CD14-positive monocyte (primary cell): ENCODE measurements around the gene TTLL13. TPM values are rescaled to one million over a fixed set of nuclear protein-coding genes. Genes with fewer than 3 reads are reported as not detected.
A peak's percentile ranks its signal among the peaks of the same experiment; 100 is the strongest.

Source experiments
- DNase-seq, 3 donors: peaks; one replicate each; pipeline ENCODE4 v3.0.0-alpha.2; 2011 to 2022
- H2AFZ ChIP-seq: 2 replicates; pipeline ENCODE4 v1.6.0; 2012; ENCODE audit warnings: mild to moderate bottlenecking, low read depth, low read length, inconsistent platforms; ENCODE audit not compliant: insufficient read depth, poor library complexity, severe bottlenecking
- H3K27ac ChIP-seq, 2 donors: 1 replicate in 1 of 2; 2 replicates in 1 of 2; pipeline ENCODE4 v1.5.1; 2012 to 2013; ENCODE audit warnings: low read length in 2 of 2, control low read depth in 1 of 2, inconsistent platforms in 1 of 2, low read depth in 1 of 2, mild to moderate bottlenecking in 1 of 2
- H3K27me3 ChIP-seq, 2 donors: one replicate each; pipeline versions ENCODE4 v1.6.0 to v1.6.1; 2011 to 2013; ENCODE audit warnings: low read length in 2 of 2; ENCODE audit not compliant: control insufficient read depth in 2 of 2, insufficient read depth in 2 of 2
- H3K36me3 ChIP-seq, 2 donors: replicated peaks in 1 of 2; 1 replicate in 1 of 2; 2 replicates in 1 of 2; pipeline versions ENCODE4 v1.5.1 to v1.6.1; 2012 to 2013; ENCODE audit warnings: low read length in 2 of 2, control low read depth in 1 of 2, inconsistent platforms in 1 of 2, mild to moderate bottlenecking in 1 of 2; ENCODE audit not compliant: insufficient read depth in 2 of 2, control insufficient read depth in 1 of 2
- H3K4me1 ChIP-seq, 2 donors: 1 replicate in 1 of 2; 2 replicates in 1 of 2; pipeline versions ENCODE4 v1.5.1 to v1.6.1; 2012 to 2013; ENCODE audit warnings: low read length in 2 of 2, control low read depth in 1 of 2, inconsistent platforms in 1 of 2, mild to moderate bottlenecking in 1 of 2, moderate library complexity in 1 of 2; ENCODE audit not compliant: insufficient read depth in 2 of 2, control insufficient read depth in 1 of 2
- H3K4me2 ChIP-seq: replicated peaks from 2 replicates; pipeline ENCODE3; 2012; ENCODE audit warnings: low read length, moderate library complexity, mild to moderate bottlenecking; ENCODE audit not compliant: poor library complexity, severe bottlenecking; ENCODE audit errors: extremely low read depth
- H3K4me3 ChIP-seq, 3 experiments: fragments of 200-600 bp in 1 of 3; sonication (generic) in 1 of 3; replicated peaks in 1 of 3; 1 replicate in 2 of 3; 2 replicates in 1 of 3; pipeline ENCODE4 v1.5.1; 2011 to 2013; ENCODE audit warnings: low read length in 3 of 3, mild to moderate bottlenecking in 3 of 3, control low read depth in 2 of 3, low read depth in 2 of 3, inconsistent platforms in 1 of 3, moderate library complexity in 1 of 3
- H3K79me2 ChIP-seq: 2 replicates; pipeline ENCODE4 v1.6.0; 2012; ENCODE audit warnings: mild to moderate bottlenecking, control low read depth, inconsistent platforms, low read length, moderate library complexity; ENCODE audit not compliant: insufficient read depth
- H3K9ac ChIP-seq: 2 replicates; pipeline ENCODE4 v1.6.0; 2017; ENCODE audit warnings: low read length, mild to moderate bottlenecking; ENCODE audit not compliant: insufficient read depth, poor library complexity, severe bottlenecking
- H3K9me3 ChIP-seq, 2 donors: replicated peaks in 1 of 2; 1 replicate in 1 of 2; 2 replicates in 1 of 2; pipeline versions ENCODE4 v1.5.1 to v1.6.1; 2012 to 2013; ENCODE audit warnings: low read length in 2 of 2, control low read depth in 1 of 2; ENCODE audit not compliant: control insufficient read depth in 1 of 2, insufficient read depth in 1 of 2
- H4K20me1 ChIP-seq: 2 replicates; pipeline ENCODE4 v1.6.0; 2012; ENCODE audit warnings: mild to moderate bottlenecking, low read length, control low read depth, moderate library complexity; ENCODE audit not compliant: insufficient read depth
- H3K27ac Mint-ChIP-seq, 7 donors: one replicate each; pipeline ENCODE4 v1.8.0; 2020; ENCODE audit warnings: mild to moderate bottlenecking in 7 of 7, mixed read lengths in 7 of 7, moderate library complexity in 6 of 7, inconsistent platforms in 2 of 7
- H3K27me3 Mint-ChIP-seq, 3 donors: one replicate each; pipeline ENCODE4 v1.8.0; 2021 to 2022; ENCODE audit warnings: low read depth in 3 of 3, mild to moderate bottlenecking in 3 of 3, mixed read lengths in 3 of 3, moderate library complexity in 3 of 3, inconsistent platforms in 1 of 3
- H3K36me3 Mint-ChIP-seq, 2 donors: one replicate each; pipeline ENCODE4 v1.8.0; 2020; ENCODE audit warnings: mixed read lengths in 2 of 2, inconsistent platforms in 1 of 2, mild to moderate bottlenecking in 1 of 2
- H3K4me1 Mint-ChIP-seq: one replicate; pipeline ENCODE4 v1.8.0; 2020; ENCODE audit warnings: mild to moderate bottlenecking, mixed read lengths
- H3K4me3 Mint-ChIP-seq, 2 donors: one replicate each; pipeline ENCODE4 v1.8.0; 2020; ENCODE audit warnings: mild to moderate bottlenecking in 2 of 2, mixed read lengths in 2 of 2, moderate library complexity in 1 of 2
- H3K9me3 Mint-ChIP-seq, 7 donors: one replicate each; pipeline ENCODE4 v1.8.0; 2020 to 2022; ENCODE audit warnings: mixed read lengths in 7 of 7, mild to moderate bottlenecking in 6 of 7, moderate library complexity in 6 of 7, inconsistent platforms in 2 of 7
- CTCF ChIP-seq: fragments of 200-600 bp; IDR thresholded peaks from one replicate; pipeline ENCODE4 v1.8.0; 2022; ENCODE audit warnings: antibody characterized with exemption, mild to moderate bottlenecking
- WGBS: methylation state at CpG from one replicate; pipeline ENCODE4 v1.1.5; 2013; ENCODE audit warnings: missing lambda C conversion rate; ENCODE audit not compliant: insufficient coverage; 5-methylcytosine and 5-hydroxymethylcytosine counted together
- intact Hi-C, 2 donors: fragments of 100-400 bp; cut with micrococcal nuclease; formaldehyde crosslinking; loops; one replicate each; pipeline versions ENCODE4 v1.15.0 to v1.15.1; 2023
- polyA plus RNA-seq, 3 donors: library from polyadenylated mRNA; depleted of rRNA in 1 of 3; unstranded in 2 of 3; stranded (reverse) in 1 of 3; fragments of 300-500 nt in 2 of 3; fragments of >200 nt in 1 of 3; fragmentation: Illumina TruSeq in 2 of 3; gene quantifications; 1 replicate in 2 of 3; 2 replicates in 1 of 3; pipeline ENCODE4 v1.2.3, GENCODE V29; 2012 to 2021

The TTLL13 gene
- polyA plus RNA-seq, 3 donors = 0.08 to 0.13 TPM; not detected in 1

- peak overlapping the region in 2 of 3 experiments; percentile 11 to 96 for H3K4me3 ChIP-seq
- WGBS = 20% methylated on average over 24 of the region's 27 CpGs
- H3K4me1 Mint-ChIP-seq = peaks cover 40% of the 10 kb centered on the region
- peaks cover 32% of the 10 kb centered on the region for H3K79me2 ChIP-seq
- no peaks in the 10 kb centered on the region for H3K27me3 ChIP-seq
- no peaks in the 10 kb centered on the region for H3K9me3 ChIP-seq
- H3K4me3 Mint-ChIP-seq = peak overlapping the region; percentile 61 to 79
- TF ChIP-seq CTCF = no peak
- H3K27me3 Mint-ChIP-seq = no peaks in the 10 kb centered on the region
- peak overlapping the region; percentile 36 for H2AFZ ChIP-seq
- peak; percentile 95 to 96 (median 95) for DNase-seq
- peak overlapping the region; percentile 94 for H3K4me2 ChIP-seq
- H4K20me1 ChIP-seq = peaks cover 47% of the 10 kb centered on the region
- peaks cover 54 to 60% of the 10 kb centered on the region in 2 donors for H3K36me3 Mint-ChIP-seq
- H3K9ac ChIP-seq = peak overlapping the region; percentile 54
- H3K4me1 ChIP-seq = peaks cover 41 to 47% of the 10 kb centered on the region in 2 donors
- H3K9me3 Mint-ChIP-seq = peaks cover 0 to 1% (median 0%) of the 10 kb centered on the region in 7 donors
- intact Hi-C loops = loop anchor here (5.0 to 10.0 kb wide), 3 partner anchors 36 to 657 kb away; partner anchors contain the start of genes IQGAP1 (in 1 of the 2), NGRN (in 1 of the 2) and TICRR (in 1 of the 2)
- peaks cover 44 to 48% of the 10 kb centered on the region in 2 donors for H3K36me3 ChIP-seq
- H3K27ac ChIP-seq = peak overlapping the region; percentile 80 to 86
- peak overlapping the region; percentile 95 to 98 (median 96) for H3K27ac Mint-ChIP-seq
These were observed 18.0 kb upstream of the TTLL13 start for GRCh38 chr15:90231028-90232017.

GRCh38 chr15:90232196-90232595, 17.2 kb upstream of the TTLL13 start:
- Histone ChIP-seq H3K27ac (no peak overlapping the region), H3K4me1 (peaks cover 41 to 47% of the 10 kb centered on the region in 2 donors), H3K9me3 (no peaks in the 10 kb centered on the region), H3K4me2 (peak overlapping the region; percentile 94), H3K79me2 (peaks cover 32% of the 10 kb centered on the region), H3K27me3 (no peaks in the 10 kb centered on the region), H3K36me3 (peaks cover 36 to 43% of the 10 kb centered on the region in 2 donors), H2AFZ (no peak overlapping the region), H4K20me1 (peaks cover 43% of the 10 kb centered on the region), H3K9ac (no peak overlapping the region), H3K4me3 (peak overlapping the region in 1 of 3 experiments; percentile 96)
- Mint-ChIP-seq H3K9me3 (peaks cover 0 to 1% (median 0%) of the 10 kb centered on the region in 7 donors), H3K27ac (peak overlapping the region in 6 of 7 donors; percentile 35 to 98 (median 96)), H3K4me1 (peaks cover 40% of the 10 kb centered on the region), H3K4me3 (peak overlapping the region; percentile 62 to 77), H3K27me3 (peaks cover 0 to 1% (median 0%) of the 10 kb centered on the region in 3 donors), H3K36me3 (peaks cover 50 to 59% of the 10 kb centered on the region in 2 donors)
- intact Hi-C loops = loop anchor here (5.0 to 10.0 kb wide), 3 partner anchors 35 to 657 kb away; partner anchors contain the start of genes IQGAP1 (in 1 of the 2), NGRN (in 1 of the 2) and TICRR (in 1 of the 2)
- WGBS = 88% methylated on average over 13 of the region's 13 CpGs
- no peak for TF ChIP-seq CTCF
- DNase-seq = no peak
